SK-N-SH (cell line): ENCODE measurements around the gene UBE3C. TPM values are rescaled to one million over a fixed set of nuclear protein-coding genes. Genes with fewer than 3 reads are reported as not detected.

Source experiments
- CTCF ChIA-PET: fragments of 300-600, 350-600 bp; formaldehyde crosslinking; extraction: SDS; loops from one replicate; lab custom pipeline; 2021; lab: Yijun Ruan, JAX
- POLR2A ChIA-PET: fragments of 350-600 bp; sonication (Branson Sonifier 250); formaldehyde crosslinking; extraction: SDS; loops from one replicate; lab custom pipeline; 2020; ENCODE audit warnings: antibody characterized with exemption, inconsistent platforms; lab: Yijun Ruan, JAX
- DNase-seq: peaks from one replicate; pipeline ENCODE4 v3.0.0; 2012
- H2AFZ ChIP-seq: fragments of 200-600 bp; sonication (generic); 2 replicates; pipeline ENCODE4 v1.8.1; 2016; ENCODE audit warnings: antibody characterized with exemption, mild to moderate bottlenecking, low read depth
- H3F3A ChIP-seq: fragments of 200-600 bp; sonication (generic); replicated peaks from 2 replicates; pipeline ENCODE3; 2016; ENCODE audit warnings: antibody characterized with exemption, mild to moderate bottlenecking; ENCODE audit not compliant: insufficient read depth
- H3K27ac ChIP-seq, 2 experiments: fragments of 200-500 bp in 1 of 2; fragments of 200-600 bp in 1 of 2; sonication (Bioruptor generic) in 1 of 2; sonication (generic), shearing (Covaris generic) in 1 of 2; 2 replicates each; pipeline versions ENCODE4 v1.5.1 to v1.6.1; 2014 to 2016; ENCODE audit warnings: low read depth in 2 of 2, inconsistent platforms in 1 of 2, low read length in 1 of 2, mild to moderate bottlenecking in 1 of 2, mixed read lengths in 1 of 2
- H3K27me3 ChIP-seq: fragments of 200-600 bp; sonication (generic), shearing (Covaris generic); 2 replicates; pipeline ENCODE4 v1.6.1; 2016; ENCODE audit warnings: mixed run types; ENCODE audit not compliant: insufficient read depth
- H3K36me3 ChIP-seq, 2 experiments: fragments of 200-500 bp in 1 of 2; fragments of 200-600 bp in 1 of 2; sonication (Bioruptor generic) in 1 of 2; sonication (generic) in 1 of 2; replicated peaks in 1 of 2; 2 replicates each; pipeline versions ENCODE3 to v1.5.1; 2014 to 2016; ENCODE audit warnings: low read length in 1 of 2, mild to moderate bottlenecking in 1 of 2; ENCODE audit not compliant: insufficient read depth in 2 of 2, control insufficient read depth in 1 of 2
- H3K4me1 ChIP-seq, 2 experiments: fragments of 200-500 bp in 1 of 2; fragments of 200-600 bp in 1 of 2; sonication (Bioruptor generic) in 1 of 2; sonication (generic), shearing (Covaris generic) in 1 of 2; 2 replicates each; pipeline versions ENCODE4 v1.5.1 to v1.6.1; 2014 to 2016; ENCODE audit warnings: low read depth in 1 of 2, low read length in 1 of 2, mixed run types in 1 of 2; ENCODE audit not compliant: insufficient read depth in 2 of 2, control insufficient read depth in 1 of 2
- H3K4me2 ChIP-seq: fragments of 200-600 bp; sonication (generic), shearing (Covaris generic); 2 replicates; pipeline ENCODE4 v1.6.1; 2017; ENCODE audit warnings: mixed run types
- H3K4me3 ChIP-seq, 2 experiments: fragments of 200-500 bp in 1 of 2; fragments of 200-600 bp in 1 of 2; sonication (Bioruptor generic) in 1 of 2; sonication (generic), shearing (Covaris generic) in 1 of 2; 2 replicates each; pipeline versions ENCODE4 v1.5.1 to v1.8.1; 2014 to 2016; ENCODE audit warnings: low read depth in 2 of 2, inconsistent platforms in 1 of 2, low read length in 1 of 2, mild to moderate bottlenecking in 1 of 2, mixed read lengths in 1 of 2, moderate library complexity in 1 of 2
- H3K79me2 ChIP-seq: fragments of 200-600 bp; sonication (generic); 2 replicates; pipeline ENCODE4 v1.8.1; 2017; ENCODE audit warnings: mild to moderate bottlenecking; ENCODE audit not compliant: insufficient read depth
- H3K9ac ChIP-seq: fragments of 200-600 bp; sonication (generic); 2 replicates; pipeline ENCODE4 v1.6.1; 2017; ENCODE audit warnings: mixed run types
- H3K9me2 ChIP-seq: fragments of 200-600 bp; sonication (generic); 2 replicates; pipeline ENCODE4 v1.6.1; 2017; ENCODE audit warnings: mixed run types
- H3K9me3 ChIP-seq: fragments of 200-600 bp; sonication (generic); 2 replicates; pipeline ENCODE4 v1.6.1; 2017; ENCODE audit warnings: mixed run types, mild to moderate bottlenecking, moderate library complexity
- H4K20me1 ChIP-seq: fragments of 200-600 bp; sonication (generic); 2 replicates; pipeline ENCODE4 v1.6.1; 2017; ENCODE audit warnings: mild to moderate bottlenecking, mixed run types; ENCODE audit not compliant: insufficient read depth
- EP300 ChIP-seq, 2 experiments: IDR thresholded peaks; 2 replicates each; pipeline versions ENCODE4 v1.4.0 to v1.6.1; 2012; ENCODE audit warnings: borderline replicate concordance in 1 of 2, low read depth in 1 of 2, low read length in 1 of 2
- EZH2phosphoT487 ChIP-seq: fragments of 200-600 bp; sonication (generic); IDR thresholded peaks from 2 replicates; pipeline ENCODE4 v1.6.1; 2017; ENCODE audit warnings: low read depth, mixed run types, mild to moderate bottlenecking, antibody characterized with exemption, moderate library complexity, borderline replicate concordance
- GATA2 ChIP-seq: sonication (generic); formaldehyde crosslinking; IDR thresholded peaks from 2 replicates; pipeline ENCODE4 v1.5.0; 2020; ENCODE audit warnings: mild to moderate bottlenecking, missing genetic modification reagents
- JUND ChIP-seq: IDR thresholded peaks from 2 replicates; pipeline ENCODE4 v1.4.0; 2012
- MEF2A ChIP-seq: IDR thresholded peaks from 2 replicates; pipeline ENCODE4 v1.4.0; 2012; ENCODE audit warnings: low read depth, borderline replicate concordance
- MXI1 ChIP-seq: IDR thresholded peaks from 2 replicates; pipeline ENCODE4 v1.6.1; 2012; ENCODE audit warnings: mild to moderate bottlenecking, low read depth, low read length, improper control_type of control experiment
- NFIC ChIP-seq: IDR thresholded peaks from 2 replicates; pipeline ENCODE4 v1.4.0; 2012; ENCODE audit warnings: borderline replicate concordance
- NRF1 ChIP-seq: IDR thresholded peaks from 2 replicates; pipeline ENCODE4 v1.6.1; 2012; ENCODE audit warnings: low read depth, mild to moderate bottlenecking, low read length
- PBX3 ChIP-seq: IDR thresholded peaks from 2 replicates; pipeline ENCODE4; 2012
- POLR2AphosphoS5 ChIP-seq: IDR thresholded peaks from 2 replicates; pipeline ENCODE4 v1.6.1; 2012; ENCODE audit warnings: low read depth, low read length
- RAD21 ChIP-seq: IDR thresholded peaks from 2 replicates; pipeline ENCODE4 v1.6.1; 2012; ENCODE audit warnings: mild to moderate bottlenecking, low read length
- RCOR1 ChIP-seq: fragments of 150-350 bp; IDR thresholded peaks from 2 replicates; pipeline ENCODE4 v1.6.1; 2017; ENCODE audit warnings: antibody characterized with exemption, low read length
- SIN3A ChIP-seq: IDR thresholded peaks from 2 replicates; pipeline ENCODE4 v1.6.1; 2012; ENCODE audit warnings: low read depth, mild to moderate bottlenecking, low read length, moderate library complexity, borderline replicate concordance
- SMC3 ChIP-seq: IDR thresholded peaks from 2 replicates; pipeline ENCODE4 v1.6.1; 2012; ENCODE audit warnings: low read depth, low read length, improper control_type of control experiment
- TAF1 ChIP-seq: IDR thresholded peaks from 2 replicates; pipeline ENCODE4 v1.6.1; 2012; ENCODE audit warnings: low read depth, mild to moderate bottlenecking, low read length, moderate library complexity, borderline replicate concordance
- TCF12 ChIP-seq: IDR thresholded peaks from 2 replicates; pipeline ENCODE4 v1.4.0; 2012
- TEAD4 ChIP-seq: IDR thresholded peaks from 2 replicates; pipeline ENCODE4 v1.4.0; 2012; ENCODE audit warnings: mild to moderate bottlenecking, borderline replicate concordance; ENCODE audit not compliant: insufficient read depth
- USF2 ChIP-seq: fragments of 150-350 bp; IDR thresholded peaks from 2 replicates; pipeline ENCODE4 v1.6.1; 2017; ENCODE audit warnings: antibody characterized with exemption, low read length, low read depth, borderline replicate concordance
- YY1 ChIP-seq: IDR thresholded peaks from 2 replicates; pipeline ENCODE4 v1.4.0; 2012; ENCODE audit warnings: low read depth, mild to moderate bottlenecking
- ZBTB33 ChIP-seq: IDR thresholded peaks from 2 replicates; pipeline ENCODE4 v1.4.0; 2012; ENCODE audit warnings: low read depth, borderline replicate concordance
- WGBS: methylation state at CpG from one replicate; pipeline ENCODE4 v1.1.6; 2017; ENCODE audit warnings: low lambda C conversion rate; 5-methylcytosine and 5-hydroxymethylcytosine counted together
- polyA plus RNA-seq, 3 experiments: library from polyadenylated mRNA; depleted of rRNA; stranded (reverse); fragments of >200 nt; gene quantifications; 2 replicates each; pipeline ENCODE4 v1.2.3, GENCODE V29; 2012

UBE3C gene
- polyA plus RNA-seq, 1 of the 3 experiments (the other 2 are of a cell fraction) = 48.4 TPM

GRCh38 chr7:157269341-157270059, 130.8 kb downstream of the UBE3C start:
- Histone ChIP-seq H2AFZ (no peak overlapping the region), H4K20me1 (no peaks in the 10 kb centered on the region), H3K9ac (no peak overlapping the region), H3F3A (peaks cover 11% of the 10 kb centered on the region), H3K27ac (no peak overlapping the region), H3K36me3 (peaks cover 43 to 47% of the 10 kb centered on the region in 2 experiments), H3K79me2 (no peaks in the 10 kb centered on the region), H3K9me3 (no peaks in the 10 kb centered on the region), H3K4me1 (peaks cover 5 to 10% of the 10 kb centered on the region in 2 experiments; a peak in 2 of 4 replicates), H3K4me3 (no peak overlapping the region), H3K9me2 (no peaks in the 10 kb centered on the region), H3K4me2 (no peak overlapping the region), H3K27me3 (no peaks in the 10 kb centered on the region)
- POLR2A ChIA-PET = no interaction called here
- no peak for DNase-seq
- CTCF ChIA-PET = interaction anchor here (0.6 to 8.4 kb wide), 7 partner anchors 17 to 426 kb away, joined by 3 to 120 read pairs (median 3); no protein-coding TSS in a partner anchor
- WGBS = 92% methylated on average over 16 of the region's 16 CpGs
- no peak for TF ChIP-seq RCOR1
- no peak for TF ChIP-seq POLR2AphosphoS5
- TF ChIP-seq YY1 = no peak
- TF ChIP-seq SMC3 = no peak
- no peak for TF ChIP-seq USF2
- no peak for TF ChIP-seq EZH2phosphoT487
- no peak for TF ChIP-seq NFIC
- no peak for TF ChIP-seq JUND
- no peak for TF ChIP-seq TEAD4
- TF ChIP-seq RAD21 = no peak
- TF ChIP-seq MEF2A = no peak
- no peak for TF ChIP-seq PBX3
- TF ChIP-seq TAF1 = no peak
- no peak for TF ChIP-seq GATA2 (CRISPR knock-in tag)
- no peak for TF ChIP-seq TCF12
- no peak for TF ChIP-seq MXI1
- no peak for TF ChIP-seq NRF1
- no peak for TF ChIP-seq ZBTB33
- no peak for TF ChIP-seq SIN3A
- no peak for TF ChIP-seq EP300 (IDR thresholded peaks at IDR 0.05; ENCODE audit: borderline replicate concordance in 1 of 2, low read depth in 1 of 2, low read length in 1 of 2)
